Nephron (organoid): Measurements from ENCODE around the gene UNC5C.

Experiments
- H3K27ac Mint-ChIP-seq, 3 experiments: 2 replicates each; pipeline ENCODE4 v1.8.0; 2020; ENCODE audit warnings: mixed read lengths in 3 of 3, mild to moderate bottlenecking in 2 of 3, moderate library complexity in 1 of 3
- H3K27me3 Mint-ChIP-seq: 2 replicates; pipeline ENCODE4 v1.8.0; 2021; ENCODE audit warnings: low read depth, mild to moderate bottlenecking, moderate library complexity, mixed read lengths
- H3K36me3 Mint-ChIP-seq: 2 replicates; pipeline ENCODE4 v1.8.0; 2020; ENCODE audit warnings: low read depth, mixed read lengths
- H3K4me1 Mint-ChIP-seq: 2 replicates; pipeline ENCODE4 v1.8.0; 2020; ENCODE audit warnings: mixed read lengths
- H3K4me3 Mint-ChIP-seq, 3 experiments: 2 replicates each; pipeline ENCODE4 v1.8.0; 2020; ENCODE audit warnings: mild to moderate bottlenecking in 3 of 3, mixed read lengths in 3 of 3, moderate library complexity in 2 of 3
- H3K9me3 Mint-ChIP-seq: 2 replicates; pipeline ENCODE4 v1.8.0; 2020; ENCODE audit warnings: mixed read lengths
- CTCF ChIP-seq, 3 experiments: fragments of 200-600 bp; sonication (generic); IDR thresholded peaks; one replicate each; pipeline ENCODE4 v1.5.0; 2021; ENCODE audit warnings: antibody characterized with exemption in 3 of 3; ENCODE audit not compliant: unreplicated experiment in 3 of 3

Gene UNC5C

GRCh38 chr4:95499291-95499696, 49.5 kb downstream of the UNC5C start:
- Mint-ChIP-seq H3K27ac (peak overlapping the region; percentile 30 to 82 (median 55)), H3K4me3 (peak overlapping the region in 1 of 3 experiments; percentile 8), H3K36me3 (peaks cover 12% of the 10 kb centered on the region), H3K9me3 (no peaks in the 10 kb centered on the region), H3K27me3 (no peaks in the 10 kb centered on the region), H3K4me1 (peaks cover 15% of the 10 kb centered on the region)
- TF ChIP-seq CTCF (IDR thresholded peaks at IDR 0.05; ENCODE audit: unreplicated experiment in 3 of 3), result no peak

GRCh38 chr4:95494186-95494585, 54.6 kb downstream of the UNC5C start:
- peaks cover 7% of the 10 kb centered on the region for H3K36me3 Mint-ChIP-seq
- no peaks in the 10 kb centered on the region for H3K9me3 Mint-ChIP-seq
- no peaks in the 10 kb centered on the region for H3K27me3 Mint-ChIP-seq
- no peak for TF ChIP-seq CTCF (IDR thresholded peaks at IDR 0.05; ENCODE audit: unreplicated experiment in 3 of 3)
- no peaks in the 10 kb centered on the region for H3K4me1 Mint-ChIP-seq
- H3K27ac Mint-ChIP-seq, result no peak overlapping the region
- no peak overlapping the region for H3K4me3 Mint-ChIP-seq

GRCh38 chr4:95478679-95479078, 70.1 kb downstream of the UNC5C start:
- Mint-ChIP-seq H3K4me3 (no peak overlapping the region), H3K27me3 (no peaks in the 10 kb centered on the region), H3K27ac (no peak overlapping the region), H3K9me3 (peaks cover 6% of the 10 kb centered on the region), H3K4me1 (no peaks in the 10 kb centered on the region), H3K36me3 (peaks cover 15% of the 10 kb centered on the region)
- no peak for TF ChIP-seq CTCF (IDR thresholded peaks at IDR 0.05; ENCODE audit: unreplicated experiment in 3 of 3)

- Mint-ChIP-seq H3K4me3 (no peak overlapping the region), H3K27me3 (no peaks in the 10 kb centered on the region), H3K36me3 (peaks cover 12% of the 10 kb centered on the region), H3K4me1 (peaks cover 4% of the 10 kb centered on the region), H3K9me3 (no peaks in the 10 kb centered on the region), H3K27ac (no peak overlapping the region)
- no peak for TF ChIP-seq CTCF (IDR thresholded peaks at IDR 0.05; ENCODE audit: unreplicated experiment in 3 of 3)
Observed at GRCh38 chr4:95476121-95476520, 72.7 kb downstream of the UNC5C start.

- Mint-ChIP-seq H3K9me3 (peaks cover 5% of the 10 kb centered on the region), H3K4me1 (peaks cover 4% of the 10 kb centered on the region), H3K4me3 (no peak overlapping the region), H3K36me3 (peaks cover 18% of the 10 kb centered on the region), H3K27me3 (no peaks in the 10 kb centered on the region), H3K27ac (no peak overlapping the region)
- TF ChIP-seq CTCF (IDR thresholded peaks at IDR 0.05; ENCODE audit: unreplicated experiment in 3 of 3), result no peak
Observed at GRCh38 chr4:95472534-95472933, 76.2 kb downstream of the UNC5C start.

GRCh38 chr4:95470622-95471021, 78.2 kb downstream of the UNC5C start:
- no peak for TF ChIP-seq CTCF (IDR thresholded peaks at IDR 0.05; ENCODE audit: unreplicated experiment in 3 of 3)
- H3K36me3 Mint-ChIP-seq, result peaks cover 24% of the 10 kb centered on the region
- H3K9me3 Mint-ChIP-seq, result peaks cover 9% of the 10 kb centered on the region
- no peak overlapping the region for H3K4me3 Mint-ChIP-seq
- peaks cover 7% of the 10 kb centered on the region for H3K4me1 Mint-ChIP-seq
- H3K27ac Mint-ChIP-seq, result peak overlapping the region in 1 of 3 experiments; percentile 27
- H3K27me3 Mint-ChIP-seq, result no peaks in the 10 kb centered on the region
